ENCODE measurements around the gene CLCN1. TPM values are rescaled to one million over a fixed set of nuclear protein-coding genes. Genes with fewer than 3 reads are reported as not detected.

CLCN1 gene
- total RNA-seq, 2 donors from 2014 or later = not detected

- peak overlapping the region; percentile 96 to 99 for H3K27ac ChIP-seq
- H3K9me3 ChIP-seq = no peaks in the 10 kb centered on the region
- peak overlapping the region; percentile 94 to 98 for H3K4me3 ChIP-seq
- no peak for TF ChIP-seq CTCF (IDR thresholded peaks at IDR 0.05)
- peaks cover 0 to 67% of the 10 kb centered on the region in 2 donors for H3K4me1 ChIP-seq
- peaks cover 15% of the 10 kb centered on the region for H3K36me3 ChIP-seq
- DNase-seq (ENCODE audit: low spot score) = no peak
- no peaks in the 10 kb centered on the region for H3K27me3 ChIP-seq
These were observed 66.3 kb downstream of the CLCN1 start for GRCh38 chr7:143382126-143382790.

GRCh38 chr7:143382791-143383641 is 67.1 kb downstream of the CLCN1 start:
- no peak for DNase-seq (ENCODE audit: low spot score)
- peak overlapping the region; percentile 96 to 99 for H3K27ac ChIP-seq

GRCh38 chr7:143383642-143383957 is 67.7 kb downstream of the CLCN1 start:
- Histone ChIP-seq H3K27me3 (no peaks in the 10 kb centered on the region), H3K4me1 (peaks cover 0 to 81% of the 10 kb centered on the region in 2 donors), H3K27ac (peak overlapping the region; percentile 96 to 99), H3K36me3 (peaks cover 28% of the 10 kb centered on the region), H3K4me3 (peak overlapping the region in 1 of 2 donors; percentile 94), H3K9me3 (no peaks in the 10 kb centered on the region)
- no peak for TF ChIP-seq CTCF (IDR thresholded peaks at IDR 0.05)
- DNase-seq (ENCODE audit: low spot score) = no peak

More at GRCh38 chr7:143382791-143383641, 67.1 kb downstream of the CLCN1 start:
- Histone ChIP-seq H3K36me3 (peaks cover 22% of the 10 kb centered on the region), H3K27me3 (no peaks in the 10 kb centered on the region), H3K9me3 (no peaks in the 10 kb centered on the region), H3K4me3 (peak overlapping the region; percentile 94 to 98), H3K4me1 (peaks cover 0 to 75% of the 10 kb centered on the region in 2 donors)
- TF ChIP-seq CTCF (IDR thresholded peaks at IDR 0.05) = no peak

GRCh38 chr7:143384148-143384547 is 68.2 kb downstream of the CLCN1 start:
- no peak for TF ChIP-seq CTCF (IDR thresholded peaks at IDR 0.05)
- no peak for DNase-seq (ENCODE audit: low spot score)
- peak overlapping the region in 1 of 2 donors; percentile 23 for H3K4me3 ChIP-seq
- H3K9me3 ChIP-seq = no peaks in the 10 kb centered on the region
- peak overlapping the region; percentile 96 to 99 for H3K27ac ChIP-seq
- H3K27me3 ChIP-seq = no peaks in the 10 kb centered on the region
- peaks cover 0 to 81% of the 10 kb centered on the region in 2 donors for H3K4me1 ChIP-seq
- H3K36me3 ChIP-seq = peaks cover 34% of the 10 kb centered on the region

GRCh38 chr7:143384661-143385631 is 69.0 kb downstream of the CLCN1 start:
- TF ChIP-seq CTCF (IDR thresholded peaks at IDR 0.05) = no peak
- no peaks in the 10 kb centered on the region for H3K9me3 ChIP-seq
- peak; percentile 64 for DNase-seq (ENCODE audit: low spot score)
- peak overlapping the region in 1 of 2 donors; percentile 23 for H3K4me3 ChIP-seq
- H3K27ac ChIP-seq = peak overlapping the region; percentile 96 to 99
- peaks cover 42% of the 10 kb centered on the region for H3K36me3 ChIP-seq
- H3K27me3 ChIP-seq = no peaks in the 10 kb centered on the region
- peaks cover 0 to 81% of the 10 kb centered on the region in 2 donors for H3K4me1 ChIP-seq
